ENCODE data around the gene ACSF2. TPM values are rescaled to one million over a fixed set of nuclear protein-coding genes. Genes with fewer than 3 reads are reported as not detected.

The ACSF2 gene
- total RNA-seq, 4 donors from 2014 or later, result 20.5 to 69.3 (median 31.9) TPM

- WGBS, 2 donors, result 34 to 37% methylated on average over 6 of the region's 6 CpGs
- Histone ChIP-seq H3K9me3 (no peaks in the 10 kb centered on the region), H3K4me1 (peaks cover 0 to 56% (median 9%) of the 10 kb centered on the region in 4 donors), H3K36me3 (no peaks in the 10 kb centered on the region), H3K4me3 (no peak overlapping the region), H3K27ac (peak overlapping the region in 2 of 4 donors; percentile 41 to 43), H3K27me3 (no peaks in the 10 kb centered on the region)
- TF ChIP-seq CTCF (IDR thresholded peaks at IDR 0.05) (no peak), EP300 (IDR thresholded peaks at IDR 0.05) (peak in 1 of 2 donors; percentile 32)
- peak; percentile 56 to 61 for DNase-seq (ENCODE audit: low spot score in 2 of 2)
These were observed 89.1 kb downstream of the ACSF2 start for GRCh38 chr17:50514936-50515702.

GRCh38 chr17:50517011-50517410 is 91.0 kb downstream of the ACSF2 start:
- Histone ChIP-seq H3K36me3 (no peaks in the 10 kb centered on the region), H3K4me1 (peaks cover 0 to 44% (median 9%) of the 10 kb centered on the region in 4 donors), H3K9me3 (no peaks in the 10 kb centered on the region), H3K4me3 (no peak overlapping the region), H3K27me3 (no peaks in the 10 kb centered on the region), H3K27ac (no peak overlapping the region)
- DNase-seq (ENCODE audit: low spot score in 2 of 2), result no peak
- no peak for TF ChIP-seq POLR2A (IDR thresholded peaks at IDR 0.05)
- TF ChIP-seq CTCF (IDR thresholded peaks at IDR 0.05), result no peak
- TF ChIP-seq EP300 (IDR thresholded peaks at IDR 0.05), result no peak
- WGBS, 2 donors, result 88 to 94% methylated on average over 4 of the region's 4 CpGs

- Histone ChIP-seq H3K4me1 (peaks cover 0 to 44% (median 9%) of the 10 kb centered on the region in 4 donors), H3K4me3 (no peak overlapping the region), H3K36me3 (no peaks in the 10 kb centered on the region), H3K27me3 (no peaks in the 10 kb centered on the region), H3K27ac (no peak overlapping the region), H3K9me3 (no peaks in the 10 kb centered on the region)
- TF ChIP-seq CTCF (IDR thresholded peaks at IDR 0.05) (no peak), EP300 (IDR thresholded peaks at IDR 0.05) (no peak), POLR2A (IDR thresholded peaks at IDR 0.05) (no peak)
- WGBS, 2 donors, result 78 to 86% methylated on average over 8 of the region's 8 CpGs
- DNase-seq (ENCODE audit: low spot score in 2 of 2), result no peak
These were observed 91.7 kb downstream of the ACSF2 start for GRCh38 chr17:50517504-50518383.

GRCh38 chr17:50518384-50519023 is 92.5 kb downstream of the ACSF2 start:
- no peak for DNase-seq (ENCODE audit: low spot score in 2 of 2)
- peak overlapping the region in 2 of 4 donors; percentile 26 to 34 for H3K27ac ChIP-seq
- H3K27me3 ChIP-seq, result no peaks in the 10 kb centered on the region
- TF ChIP-seq EP300 (IDR thresholded peaks at IDR 0.05) (no peak), POLR2A (IDR thresholded peaks at IDR 0.05) (no peak), CTCF (IDR thresholded peaks at IDR 0.05) (no peak)
- H3K36me3 ChIP-seq, result no peaks in the 10 kb centered on the region
- H3K4me1 ChIP-seq, result peaks cover 0 to 40% (median 9%) of the 10 kb centered on the region in 4 donors
- 59 to 78% methylated on average over 13 of the region's 13 CpGs for WGBS, 2 donors
- H3K9me3 ChIP-seq, result no peaks in the 10 kb centered on the region
- H3K4me3 ChIP-seq, result no peak overlapping the region

Data from tibial nerve (tissue), 4 donors.